ENCODE measurements around the gene SHD. TPM values are rescaled to one million over a fixed set of nuclear protein-coding genes. Genes with fewer than 3 reads are reported as not detected.
"Not testable (repeated sequence)": the region's sequence is repeated elsewhere in the genome, so short reads cannot be mapped to it uniquely, and the experiment has no call there.

The SHD gene
- total RNA-seq, 1 donor from 2014 or later, result not detected

GRCh38 chr19:4266253-4267000, 12.6 kb upstream of the SHD start:
- Histone ChIP-seq H3K27me3 (ENCODE audit: control insufficient read depth, insufficient read depth, low read length) (no peaks in the 10 kb centered on the region), H3K4me3 (ENCODE audit: low read depth, low read length) (no peak overlapping the region), H3K36me3 (ENCODE audit: control insufficient read depth, insufficient read depth, low read length) (peaks cover 13% of the 10 kb centered on the region)
- FAIRE-seq (peak; percentile 72), DNase-seq (ENCODE audit: low read depth) (no peak)
- TF ChIP-seq, protein P1, sequence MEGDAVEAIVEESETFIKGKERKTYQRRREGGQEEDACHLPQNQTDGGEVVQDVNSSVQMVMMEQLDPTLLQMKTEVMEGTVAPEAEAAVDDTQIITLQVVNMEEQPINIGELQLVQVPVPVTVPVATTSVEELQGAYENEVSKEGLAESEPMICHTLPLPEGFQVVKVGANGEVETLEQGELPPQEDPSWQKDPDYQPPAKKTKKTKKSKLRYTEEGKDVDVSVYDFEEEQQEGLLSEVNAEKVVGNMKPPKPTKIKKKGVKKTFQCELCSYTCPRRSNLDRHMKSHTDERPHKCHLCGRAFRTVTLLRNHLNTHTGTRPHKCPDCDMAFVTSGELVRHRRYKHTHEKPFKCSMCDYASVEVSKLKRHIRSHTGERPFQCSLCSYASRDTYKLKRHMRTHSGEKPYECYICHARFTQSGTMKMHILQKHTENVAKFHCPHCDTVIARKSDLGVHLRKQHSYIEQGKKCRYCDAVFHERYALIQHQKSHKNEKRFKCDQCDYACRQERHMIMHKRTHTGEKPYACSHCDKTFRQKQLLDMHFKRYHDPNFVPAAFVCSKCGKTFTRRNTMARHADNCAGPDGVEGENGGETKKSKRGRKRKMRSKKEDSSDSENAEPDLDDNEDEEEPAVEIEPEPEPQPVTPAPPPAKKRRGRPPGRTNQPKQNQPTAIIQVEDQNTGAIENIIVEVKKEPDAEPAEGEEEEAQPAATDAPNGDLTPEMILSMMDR (IDR thresholded peaks at IDR 0.05; ENCODE audit: insufficient read depth, low read length, severe bottlenecking), result no peak

GRCh38 chr19:4267101-4267900, 11.8 kb upstream of the SHD start:
- no peaks in the 10 kb centered on the region for H3K27me3 ChIP-seq (ENCODE audit: control insufficient read depth, insufficient read depth, low read length)
- TF ChIP-seq, protein P1 (IDR thresholded peaks at IDR 0.05; ENCODE audit: insufficient read depth, low read length, severe bottlenecking), result peak; percentile 84
- FAIRE-seq (no peak), DNase-seq (ENCODE audit: low read depth) (peak; percentile 27)
- peaks cover 11% of the 10 kb centered on the region for H3K36me3 ChIP-seq (ENCODE audit: control insufficient read depth, insufficient read depth, low read length)
- no peak overlapping the region for H3K4me3 ChIP-seq (ENCODE audit: low read depth, low read length)

GRCh38 chr19:4267901-4268815, 10.9 kb upstream of the SHD start:
- DNase-seq (ENCODE audit: low read depth), result no peak
- no peak for FAIRE-seq
- TF ChIP-seq, protein P1 (IDR thresholded peaks at IDR 0.05; ENCODE audit: insufficient read depth, low read length, severe bottlenecking), result no peak
- Histone ChIP-seq H3K27me3 (ENCODE audit: control insufficient read depth, insufficient read depth, low read length) (no peaks in the 10 kb centered on the region), H3K4me3 (ENCODE audit: low read depth, low read length) (no peak overlapping the region), H3K36me3 (ENCODE audit: control insufficient read depth, insufficient read depth, low read length) (peaks cover 11% of the 10 kb centered on the region)

GRCh38 chr19:4268816-4269430, 10.1 kb upstream of the SHD start:
- DNase-seq (ENCODE audit: low read depth) (no peak), FAIRE-seq (no peak)
- TF ChIP-seq, protein P1 (IDR thresholded peaks at IDR 0.05; ENCODE audit: insufficient read depth, low read length, severe bottlenecking), result no peak
- H3K36me3 ChIP-seq (ENCODE audit: control insufficient read depth, insufficient read depth, low read length), result peaks cover 11% of the 10 kb centered on the region
- no peaks in the 10 kb centered on the region for H3K27me3 ChIP-seq (ENCODE audit: control insufficient read depth, insufficient read depth, low read length)
- H3K4me3 ChIP-seq (ENCODE audit: low read depth, low read length), result no peak overlapping the region

GRCh38 chr19:4272894-4273293, 6.2 kb upstream of the SHD start:
- FAIRE-seq, result no peak
- H3K36me3 ChIP-seq (ENCODE audit: control insufficient read depth, insufficient read depth, low read length), result peaks cover 10% of the 10 kb centered on the region
- TF ChIP-seq, protein P1 (IDR thresholded peaks at IDR 0.05; ENCODE audit: insufficient read depth, low read length, severe bottlenecking), result no peak

DNA sequence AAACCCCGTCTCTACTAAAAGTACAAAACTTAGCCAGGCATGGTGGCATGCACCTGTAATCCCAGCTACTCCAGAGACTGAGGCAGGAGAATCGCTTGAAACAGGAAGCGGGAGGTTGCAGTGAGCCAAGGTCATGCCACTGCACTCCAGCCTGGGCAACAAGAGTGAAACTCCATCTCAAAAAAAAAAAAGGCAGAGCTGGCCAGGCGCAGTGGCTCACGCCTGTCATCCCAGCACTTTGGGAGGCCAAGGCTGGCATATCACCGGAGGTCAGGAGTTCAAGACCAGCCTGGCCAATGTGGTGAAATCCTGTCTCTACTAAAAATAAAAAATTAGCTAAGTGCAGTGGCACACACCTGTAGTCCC, 4.8 kb upstream of the SHD start:
- not testable (repeated sequence) for H3K27me3 ChIP-seq (ENCODE audit: control insufficient read depth, insufficient read depth, low read length); DNase-seq (ENCODE audit: low read depth); H3K4me3 ChIP-seq (ENCODE audit: low read depth, low read length); H3K36me3 ChIP-seq (ENCODE audit: control insufficient read depth, insufficient read depth, low read length); FAIRE-seq

More at GRCh38 chr19:4272894-4273293, 6.2 kb upstream of the SHD start:
- H3K27me3 ChIP-seq (ENCODE audit: control insufficient read depth, insufficient read depth, low read length), result peaks cover 2% of the 10 kb centered on the region
- no peak overlapping the region for H3K4me3 ChIP-seq (ENCODE audit: low read depth, low read length)
- no peak for DNase-seq (ENCODE audit: low read depth)
